GM12878 (cell line): ENCODE measurements around the gene ACACA. TPM values are rescaled to one million over a fixed set of nuclear protein-coding genes. Genes with fewer than 3 reads are reported as not detected.

ENCODE experiments used
- ATAC-seq: fragments of 200-7000 bp; cut with Tn5 transposase; 3 replicates; pipeline ENCODE4 v1.9.1; 2020; ENCODE audit warnings: mild to moderate bottlenecking, moderate library complexity
- BruUV-seq: library from RNA; stranded (reverse); fragments of 400-500 nt; replicated peaks from 2 replicates; lab custom pipeline; 2021; lab: Mats Ljungman, UMichigan
- CTCF ChIA-PET: fragments of 300-600 bp; sonication (Branson Sonifier 250); formaldehyde crosslinking; extraction: SDS; loops from one replicate; lab custom pipeline; 2021; ENCODE audit warnings: inconsistent platforms; lab: Yijun Ruan, JAX
- POLR2A ChIA-PET: fragments of 350-600 bp; formaldehyde crosslinking; extraction: SDS; loops from one replicate; lab custom pipeline; 2021; ENCODE audit warnings: inconsistent platforms; lab: Charles Lee
- RAD21 ChIA-PET: fragments of 300-600 bp; sonication (Branson Sonifier 250); formaldehyde crosslinking; loops from one replicate; lab custom pipeline; 2023; ENCODE audit warnings: antibody characterized with exemption; ENCODE audit not compliant: unreplicated experiment; lab: Charles Lee
- SMC1A ChIA-PET: fragments of 300-600 bp; sonication (Branson Sonifier 250); formaldehyde crosslinking; loops from one replicate; lab custom pipeline; 2023; ENCODE audit not compliant: unreplicated experiment, uncharacterized antibody; lab: Charles Lee
- DNase-seq: peaks from one replicate; pipeline ENCODE4 v3.0.0-alpha.2; 2011; ENCODE audit warnings: low read depth, low spot score
- FAIRE-seq: peaks from 3 replicates; lab custom pipeline; 2011; peaks lifted over from hg19 to GRCh38; lab: Jason Lieb, UNC
- H2AFZ ChIP-seq: 2 replicates; pipeline ENCODE4 v1.6.0; 2011; ENCODE audit warnings: low read depth, low read length, control low read depth; ENCODE audit not compliant: control insufficient read depth
- H3K27ac ChIP-seq: 2 replicates; pipeline ENCODE4 v1.5.1; 2011; ENCODE audit warnings: control low read depth; ENCODE audit not compliant: control insufficient read depth, insufficient read depth
- H3K27me3 ChIP-seq, 2 experiments: replicated peaks in 1 of 2; 2 replicates each; pipeline versions ENCODE4 v1.6.0 to v1.6.1; 2011; ENCODE audit warnings: low read length in 1 of 2; ENCODE audit not compliant: control insufficient read depth in 2 of 2, insufficient read depth in 2 of 2
- H3K36me3 ChIP-seq, 2 experiments: 2 replicates each; pipeline ENCODE4 v1.5.1; 2011; ENCODE audit warnings: low read length in 1 of 2; ENCODE audit not compliant: control insufficient read depth in 2 of 2, insufficient read depth in 2 of 2
- H3K4me1 ChIP-seq: 2 replicates; pipeline ENCODE4 v1.6.1; 2011; ENCODE audit warnings: mild to moderate bottlenecking, low read length, moderate library complexity, mixed read lengths; ENCODE audit not compliant: control insufficient read depth, insufficient read depth
- H3K4me2 ChIP-seq: 2 replicates; pipeline ENCODE4 v1.6.0; 2011; ENCODE audit warnings: control low read depth; ENCODE audit not compliant: control insufficient read depth, insufficient read depth
- H3K4me3 ChIP-seq: fragments of 200-600 bp; sonication (generic); 2 replicates; pipeline ENCODE4 v1.5.1; 2016
- H3K79me2 ChIP-seq: 2 replicates; pipeline ENCODE4 v1.6.0; 2011; ENCODE audit warnings: low read length; ENCODE audit not compliant: control insufficient read depth, insufficient read depth
- H3K9ac ChIP-seq: 2 replicates; pipeline ENCODE4 v1.8.0; 2011; ENCODE audit warnings: low read length, control low read depth, mixed read lengths; ENCODE audit not compliant: control insufficient read depth, insufficient read depth
- H3K9me3 ChIP-seq: replicated peaks from 3 replicates; pipeline ENCODE4 v1.5.1; 2011; ENCODE audit warnings: mild to moderate bottlenecking, low read length; ENCODE audit not compliant: control insufficient read depth, insufficient read depth
- H4K20me1 ChIP-seq: 2 replicates; pipeline ENCODE4 v1.6.0; 2011; ENCODE audit not compliant: control insufficient read depth, insufficient read depth
- BRCA1 ChIP-seq: IDR thresholded peaks from 2 replicates; pipeline ENCODE4 v1.6.1; 2011; ENCODE audit warnings: low read depth, low read length, improper control_type of control experiment
- CHD1 ChIP-seq: IDR thresholded peaks from 2 replicates; pipeline ENCODE4 v1.6.1; 2012; ENCODE audit warnings: low read depth, low read length, improper control_type of control experiment
- EGR1 ChIP-seq, 2 experiments: IDR thresholded peaks; 1 replicate in 1 of 2; 2 replicates in 1 of 2; pipeline ENCODE4 v1.6.1; 2011 to 2012; ENCODE audit warnings: low read depth in 2 of 2, low read length in 2 of 2, borderline replicate concordance in 1 of 2, mild to moderate bottlenecking in 1 of 2, moderate library complexity in 1 of 2
- HDGF ChIP-seq: fragments of 450-650 bp; IDR thresholded peaks from 2 replicates; pipeline ENCODE4 v1.6.1; 2016; ENCODE audit warnings: antibody characterized with exemption
- IKZF2 ChIP-seq, 2 experiments: fragments of 450-650 bp; IDR thresholded peaks; 2 replicates each; pipeline ENCODE4 v1.6.1; 2017; ENCODE audit warnings: mild to moderate bottlenecking in 2 of 2, moderate library complexity in 2 of 2
- NBN ChIP-seq: fragments of 450-650 bp; IDR thresholded peaks from 2 replicates; pipeline ENCODE4 v1.6.1; 2016
- NFXL1 ChIP-seq: fragments of 450-650 bp; IDR thresholded peaks from 2 replicates; pipeline ENCODE4 v1.6.1; 2017; ENCODE audit warnings: antibody characterized with exemption, mild to moderate bottlenecking, borderline replicate concordance
- PAX5 ChIP-seq: IDR thresholded peaks from 2 replicates; pipeline ENCODE4 v1.6.1; 2011; ENCODE audit warnings: low read depth, low read length, borderline replicate concordance
- RELA ChIP-seq: fragments of 450-650 bp; IDR thresholded peaks from 2 replicates; pipeline ENCODE4 v1.8.0; 2014; ENCODE audit warnings: borderline replicate concordance; ENCODE audit not compliant: partially characterized antibody
- ZNF687 ChIP-seq: fragments of 450-650 bp; IDR thresholded peaks from 2 replicates; pipeline ENCODE4 v1.6.1; 2017; ENCODE audit warnings: mild to moderate bottlenecking, moderate library complexity
- WGBS: methylation state at CpG from one replicate; pipeline ENCODE4 v1.1.6; 2016; ENCODE audit warnings: low lambda C conversion rate; ENCODE audit not compliant: insufficient replicate concordance, insufficient coverage; ENCODE audit errors: missing lambda C conversion rate; 5-methylcytosine and 5-hydroxymethylcytosine counted together
- in situ Hi-C: fragments of 300-500 bp; cut with MboI; formaldehyde crosslinking; loops from 9 replicates; pipeline ENCODE4 v1.14.3; 2018; ENCODE audit warnings: mixed read lengths
- intact Hi-C: fragments of 100-400 bp; cut with micrococcal nuclease; formaldehyde crosslinking; loops from one replicate; pipeline ENCODE4 v1.14.2; 2022; ENCODE audit not compliant: unreplicated experiment
- polyA plus RNA-seq, 11 experiments: library from polyadenylated mRNA; depleted of rRNA in 4 of 11; unstranded in 6 of 11; stranded (reverse) in 5 of 11; fragments of >200 nt; fragmentation: Nextera tagmentation in 4 of 11; fragmentation: Illumina TruSeq in 1 of 11; extraction: Ambion mirVana in 4 of 11; extraction: Trizol in 1 of 11; gene quantifications; 1 replicate in 1 of 11; 2 replicates in 10 of 11; pipeline versions ENCODE4 v1.2.1 to v1.2.3, GENCODE V29; 2011 to 2016; ENCODE audit warnings: inconsistent platforms in 2 of 11, missing spikeins in 2 of 11, low read depth in 1 of 11
- total RNA-seq, 4 experiments: library from RNA; depleted of rRNA in 3 of 4; stranded (reverse); fragments of >200 nt in 3 of 4; fragmentation: Illumina TruSeq in 1 of 4; extraction: Trizol in 1 of 4; gene quantifications; 2 replicates each; pipeline versions ENCODE4 v1.2.1 to v1.2.3, GENCODE V29; 2013 to 2021
- TF ChIP-seq, protein P1 (sequence below): IDR thresholded peaks from 2 replicates; pipeline ENCODE4 v1.6.1; 2011; ENCODE audit warnings: low read depth, low read length, improper control_type of control experiment, borderline replicate concordance
- TF ChIP-seq, protein P2 (sequence below): fragments of 450-650 bp; formaldehyde crosslinking; IDR thresholded peaks from 2 replicates; pipeline ENCODE4 v1.4.0; 2020; ENCODE audit warnings: mild to moderate bottlenecking, moderate library complexity
- TF ChIP-seq, protein P3 (sequence below): fragments of 450-650 bp; IDR thresholded peaks from 2 replicates; pipeline ENCODE4 v1.6.1; 2017; ENCODE audit warnings: mild to moderate bottlenecking, low read depth, inconsistent platforms; ENCODE audit not compliant: poor library complexity, severe bottlenecking

Gene ACACA
- total and polyA plus RNA-seq, 10 of the 15 experiments (the other 5 are each of a cell fraction or from before 2014, with no cell fraction given), result 12.9 to 74.2 (median 32.0) TPM

GRCh38 chr17:37429039-37429438 lies 22.4 kb upstream of the ACACA start:
- ATAC-seq (0 out of 3 replicates have a peak, but pooled peaks have one; percentile 16), FAIRE-seq (no peak), DNase-seq (no peak)
- ChIA-PET CTCF (interaction anchor here (1.4 to 1.9 kb wide), 2 partner anchors 32 to 53 kb away, joined by 4 to 5 read pairs; partner anchors contain the start of gene C17orf78), RAD21 (interaction anchor here (1.3 to 1.5 kb wide), 2 partner anchors 12 to 57 kb away, joined by 3 to 5 read pairs; no protein-coding TSS in a partner anchor), POLR2A (interaction anchor here (1.1 to 2.1 kb wide), 3 partner anchors 9 to 21 kb away, joined by 4 to 9 read pairs (median 8); partner anchors contain the start of genes ACACA and TADA2A), SMC1A (interaction anchor here (1.4 to 1.8 kb wide), 5 partner anchors 9 to 51 kb away, joined by 3 to 7 read pairs (median 5); no protein-coding TSS in a partner anchor)
- Histone ChIP-seq H3K4me1 (peaks cover 6% of the 10 kb centered on the region; the same call in 1 of the 2 replicates), H3K9me3 (no peaks in the 10 kb centered on the region), H3K27me3 (no peaks in the 10 kb centered on the region), H3K27ac (no peak overlapping the region), H3K4me3 (no peak overlapping the region), H3K79me2 (no peaks in the 10 kb centered on the region; the same call in 1 of the 2 replicates), H4K20me1 (no peaks in the 10 kb centered on the region), H3K36me3 (peaks cover 8 to 29% of the 10 kb centered on the region in 2 experiments), H3K4me2 (no peak overlapping the region), H3K9ac (no peak overlapping the region), H2AFZ (no peak overlapping the region)
- WGBS, result 95% methylated on average over 2 of the region's 3 CpGs
- intact Hi-C loops, result no loop called here
- in situ Hi-C loops, result no loop called here
- no TSS peak for BruUV-seq
- TF ChIP-seq, protein P1, sequence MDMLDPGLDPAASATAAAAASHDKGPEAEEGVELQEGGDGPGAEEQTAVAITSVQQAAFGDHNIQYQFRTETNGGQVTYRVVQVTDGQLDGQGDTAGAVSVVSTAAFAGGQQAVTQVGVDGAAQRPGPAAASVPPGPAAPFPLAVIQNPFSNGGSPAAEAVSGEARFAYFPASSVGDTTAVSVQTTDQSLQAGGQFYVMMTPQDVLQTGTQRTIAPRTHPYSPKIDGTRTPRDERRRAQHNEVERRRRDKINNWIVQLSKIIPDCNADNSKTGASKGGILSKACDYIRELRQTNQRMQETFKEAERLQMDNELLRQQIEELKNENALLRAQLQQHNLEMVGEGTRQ, result no peak
- TF ChIP-seq ZNF687, result no peak
- no peak for TF ChIP-seq IKZF2 (IDR thresholded peaks at IDR 0.05)
- TF ChIP-seq NBN, result no peak
- no peak for TF ChIP-seq CHD1
- no peak for TF ChIP-seq EGR1 (IDR thresholded peaks at IDR 0.05; ENCODE audit: borderline replicate concordance in 1 of 2, low read depth in 2 of 2, low read length in 2 of 2)
- no peak for TF ChIP-seq RELA
- no peak for TF ChIP-seq PAX5
- TF ChIP-seq, protein P2, sequence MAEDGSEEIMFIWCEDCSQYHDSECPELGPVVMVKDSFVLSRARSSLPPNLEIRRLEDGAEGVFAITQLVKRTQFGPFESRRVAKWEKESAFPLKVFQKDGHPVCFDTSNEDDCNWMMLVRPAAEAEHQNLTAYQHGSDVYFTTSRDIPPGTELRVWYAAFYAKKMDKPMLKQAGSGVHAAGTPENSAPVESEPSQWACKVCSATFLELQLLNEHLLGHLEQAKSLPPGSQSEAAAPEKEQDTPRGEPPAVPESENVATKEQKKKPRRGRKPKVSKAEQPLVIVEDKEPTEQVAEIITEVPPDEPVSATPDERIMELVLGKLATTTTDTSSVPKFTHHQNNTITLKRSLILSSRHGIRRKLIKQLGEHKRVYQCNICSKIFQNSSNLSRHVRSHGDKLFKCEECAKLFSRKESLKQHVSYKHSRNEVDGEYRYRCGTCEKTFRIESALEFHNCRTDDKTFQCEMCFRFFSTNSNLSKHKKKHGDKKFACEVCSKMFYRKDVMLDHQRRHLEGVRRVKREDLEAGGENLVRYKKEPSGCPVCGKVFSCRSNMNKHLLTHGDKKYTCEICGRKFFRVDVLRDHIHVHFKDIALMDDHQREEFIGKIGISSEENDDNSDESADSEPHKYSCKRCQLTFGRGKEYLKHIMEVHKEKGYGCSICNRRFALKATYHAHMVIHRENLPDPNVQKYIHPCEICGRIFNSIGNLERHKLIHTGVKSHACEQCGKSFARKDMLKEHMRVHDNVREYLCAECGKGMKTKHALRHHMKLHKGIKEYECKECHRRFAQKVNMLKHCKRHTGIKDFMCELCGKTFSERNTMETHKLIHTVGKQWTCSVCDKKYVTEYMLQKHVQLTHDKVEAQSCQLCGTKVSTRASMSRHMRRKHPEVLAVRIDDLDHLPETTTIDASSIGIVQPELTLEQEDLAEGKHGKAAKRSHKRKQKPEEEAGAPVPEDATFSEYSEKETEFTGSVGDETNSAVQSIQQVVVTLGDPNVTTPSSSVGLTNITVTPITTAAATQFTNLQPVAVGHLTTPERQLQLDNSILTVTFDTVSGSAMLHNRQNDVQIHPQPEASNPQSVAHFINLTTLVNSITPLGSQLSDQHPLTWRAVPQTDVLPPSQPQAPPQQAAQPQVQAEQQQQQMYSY, result no peak
- TF ChIP-seq, protein P3, sequence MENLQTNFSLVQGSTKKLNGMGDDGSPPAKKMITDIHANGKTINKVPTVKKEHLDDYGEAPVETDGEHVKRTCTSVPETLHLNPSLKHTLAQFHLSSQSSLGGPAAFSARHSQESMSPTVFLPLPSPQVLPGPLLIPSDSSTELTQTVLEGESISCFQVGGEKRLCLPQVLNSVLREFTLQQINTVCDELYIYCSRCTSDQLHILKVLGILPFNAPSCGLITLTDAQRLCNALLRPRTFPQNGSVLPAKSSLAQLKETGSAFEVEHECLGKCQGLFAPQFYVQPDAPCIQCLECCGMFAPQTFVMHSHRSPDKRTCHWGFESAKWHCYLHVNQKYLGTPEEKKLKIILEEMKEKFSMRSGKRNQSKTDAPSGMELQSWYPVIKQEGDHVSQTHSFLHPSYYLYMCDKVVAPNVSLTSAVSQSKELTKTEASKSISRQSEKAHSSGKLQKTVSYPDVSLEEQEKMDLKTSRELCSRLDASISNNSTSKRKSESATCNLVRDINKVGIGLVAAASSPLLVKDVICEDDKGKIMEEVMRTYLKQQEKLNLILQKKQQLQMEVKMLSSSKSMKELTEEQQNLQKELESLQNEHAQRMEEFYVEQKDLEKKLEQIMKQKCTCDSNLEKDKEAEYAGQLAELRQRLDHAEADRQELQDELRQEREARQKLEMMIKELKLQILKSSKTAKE, result no peak
- TF ChIP-seq NFXL1, result no peak
- no peak for TF ChIP-seq BRCA1
- TF ChIP-seq HDGF, result no peak
